ENCODE results near the gene TBL3.

TBL3 gene

DNA sequence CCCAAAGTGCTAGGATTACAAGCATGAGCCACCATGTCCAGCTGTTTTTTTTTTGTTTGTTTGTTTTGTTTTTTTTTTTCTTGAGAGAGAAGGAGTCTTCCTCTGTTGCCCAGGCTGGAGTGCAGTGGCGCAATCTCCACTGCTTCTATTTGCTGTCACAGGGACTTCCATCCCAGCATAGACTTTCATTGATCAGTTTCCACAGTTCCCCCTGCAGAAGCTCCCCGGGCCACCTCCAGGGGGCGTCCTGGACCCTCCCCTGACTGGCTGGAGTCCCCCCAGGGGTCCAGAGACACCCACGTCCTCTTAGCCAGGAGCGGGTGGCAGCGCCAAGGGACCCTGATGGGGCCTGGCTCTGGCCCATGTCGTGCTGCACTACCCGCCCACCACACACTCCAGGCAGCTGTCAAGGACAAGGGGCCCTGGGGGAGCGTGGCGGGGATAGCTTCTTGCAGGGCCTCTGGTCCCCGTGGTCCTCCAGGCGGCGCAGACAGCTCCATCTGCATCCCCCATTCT, 44.6 kb downstream of the TBL3 start:
- no peak for DNase-seq
- intact Hi-C loops (cut with DNase I; ENCODE audit: low total_unique reads): no loop called here
- peaks cover 0 to 40% of the 10 kb centered on the region in 2 donors for H3K27me3 ChIP-seq
- no peak overlapping the region for H3K27ac ChIP-seq
- TF ChIP-seq, protein P1, sequence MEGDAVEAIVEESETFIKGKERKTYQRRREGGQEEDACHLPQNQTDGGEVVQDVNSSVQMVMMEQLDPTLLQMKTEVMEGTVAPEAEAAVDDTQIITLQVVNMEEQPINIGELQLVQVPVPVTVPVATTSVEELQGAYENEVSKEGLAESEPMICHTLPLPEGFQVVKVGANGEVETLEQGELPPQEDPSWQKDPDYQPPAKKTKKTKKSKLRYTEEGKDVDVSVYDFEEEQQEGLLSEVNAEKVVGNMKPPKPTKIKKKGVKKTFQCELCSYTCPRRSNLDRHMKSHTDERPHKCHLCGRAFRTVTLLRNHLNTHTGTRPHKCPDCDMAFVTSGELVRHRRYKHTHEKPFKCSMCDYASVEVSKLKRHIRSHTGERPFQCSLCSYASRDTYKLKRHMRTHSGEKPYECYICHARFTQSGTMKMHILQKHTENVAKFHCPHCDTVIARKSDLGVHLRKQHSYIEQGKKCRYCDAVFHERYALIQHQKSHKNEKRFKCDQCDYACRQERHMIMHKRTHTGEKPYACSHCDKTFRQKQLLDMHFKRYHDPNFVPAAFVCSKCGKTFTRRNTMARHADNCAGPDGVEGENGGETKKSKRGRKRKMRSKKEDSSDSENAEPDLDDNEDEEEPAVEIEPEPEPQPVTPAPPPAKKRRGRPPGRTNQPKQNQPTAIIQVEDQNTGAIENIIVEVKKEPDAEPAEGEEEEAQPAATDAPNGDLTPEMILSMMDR (IDR thresholded peaks at IDR 0.05): no peak
- no peaks in the 10 kb centered on the region for H3K36me3 ChIP-seq
- no peak overlapping the region for H3K4me3 ChIP-seq
- H3K4me1 ChIP-seq: peaks cover 0 to 16% (median 14%) of the 10 kb centered on the region in 4 donors
- no peaks in the 10 kb centered on the region for H3K9me3 ChIP-seq

- intact Hi-C loops (cut with DNase I; ENCODE audit: low total_unique reads): no loop called here
- H3K36me3 ChIP-seq: no peaks in the 10 kb centered on the region
- DNase-seq: no peak
- TF ChIP-seq, protein P1 (IDR thresholded peaks at IDR 0.05): no peak
- H3K27me3 ChIP-seq: peaks cover 0 to 48% of the 10 kb centered on the region in 2 donors
- no peaks in the 10 kb centered on the region for H3K9me3 ChIP-seq
- no peak within 1 kb of the TSS for H3K27ac ChIP-seq
- no peak within 1 kb of the TSS for H3K4me3 ChIP-seq
- peaks cover 0 to 29% (median 27%) of the 10 kb centered on the region in 4 donors for H3K4me1 ChIP-seq
These were observed 47.7 kb downstream of the TBL3 start, which contains the start of gene NPW for GRCh38 chr16:2019518-2019920. Gene NPW (plus strand): TSS chr16:2019785.

DNA sequence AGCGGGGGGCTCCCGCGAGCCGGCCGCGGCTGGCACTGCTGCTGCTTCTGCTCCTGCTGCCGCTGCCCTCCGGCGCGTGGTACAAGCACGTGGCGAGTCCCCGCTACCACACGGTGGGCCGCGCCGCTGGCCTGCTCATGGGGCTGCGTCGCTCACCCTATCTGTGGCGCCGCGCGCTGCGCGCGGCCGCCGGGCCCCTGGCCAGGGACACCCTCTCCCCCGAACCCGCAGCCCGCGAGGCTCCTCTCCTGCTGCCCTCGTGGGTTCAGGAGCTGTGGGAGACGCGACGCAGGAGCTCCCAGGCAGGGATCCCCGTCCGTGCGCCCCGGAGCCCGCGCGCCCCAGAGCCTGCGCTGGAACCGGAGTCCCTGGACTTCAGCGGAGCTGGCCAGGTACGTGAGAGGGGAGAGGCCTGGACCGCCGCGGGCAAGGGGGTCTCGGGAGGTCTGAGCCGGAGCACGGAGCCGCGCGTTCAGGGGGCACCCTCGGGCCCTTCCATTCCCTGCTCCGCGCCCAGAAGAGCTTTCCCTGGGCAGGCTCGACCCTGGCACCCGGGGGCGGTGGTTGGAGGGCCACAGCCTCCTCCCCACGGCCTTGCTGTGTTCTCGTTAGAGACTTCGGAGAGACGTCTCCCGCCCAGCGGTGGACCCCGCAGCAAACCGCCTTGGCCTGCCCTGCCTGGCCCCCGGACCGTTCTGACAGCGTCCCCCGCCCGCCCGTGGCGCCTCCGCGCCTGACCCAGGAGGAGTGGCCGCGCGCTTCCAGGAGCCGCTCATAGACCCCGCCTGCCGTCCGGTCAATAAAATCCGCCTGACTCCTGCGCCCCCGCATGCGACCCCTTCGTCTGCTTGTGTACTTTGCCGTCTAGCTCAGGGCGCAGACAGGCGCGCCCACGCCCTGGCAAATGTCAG, 48.3 kb downstream of the TBL3 start:
- DNase-seq: no peak
- Histone ChIP-seq H3K4me1 (peaks cover 0 to 29% (median 27%) of the 10 kb centered on the region in 4 donors), H3K36me3 (no peaks in the 10 kb centered on the region), H3K27me3 (peaks cover 0 to 48% of the 10 kb centered on the region in 2 donors), H3K4me3 (no peak overlapping the region), H3K9me3 (no peaks in the 10 kb centered on the region), H3K27ac (no peak overlapping the region)
- intact Hi-C loops (cut with DNase I; ENCODE audit: low total_unique reads): loop anchor here (5.0 kb wide), 1 partner anchor 122 kb away; no protein-coding TSS in a partner anchor
- TF ChIP-seq, protein P1 (IDR thresholded peaks at IDR 0.05): no peak

DNA sequence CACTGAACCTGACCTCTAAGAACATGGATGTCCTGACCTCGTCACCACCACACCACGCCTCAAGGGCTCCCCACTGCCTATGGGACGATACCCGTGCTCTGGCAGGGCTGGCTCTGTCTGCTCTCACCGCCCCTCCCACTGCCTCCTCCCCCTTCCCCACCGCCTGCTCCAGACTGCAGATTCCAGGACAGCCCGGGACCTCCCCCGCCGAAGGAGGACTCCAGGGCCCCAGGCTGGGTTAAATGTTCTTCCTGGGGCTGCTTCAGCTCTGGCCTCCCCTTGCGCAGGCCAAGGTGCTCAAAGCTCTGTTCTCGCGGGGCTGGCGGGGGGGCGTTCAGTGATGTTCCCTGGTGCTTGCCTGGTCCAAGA, 50.9 kb downstream of the TBL3 start:
- TF ChIP-seq, protein P1 (IDR thresholded peaks at IDR 0.05): no peak
- no peak for DNase-seq
- no peaks in the 10 kb centered on the region for H3K9me3 ChIP-seq
- intact Hi-C loops (cut with DNase I; ENCODE audit: low total_unique reads): loop anchor here (5.0 kb wide), 1 partner anchor 120 kb away; no protein-coding TSS in a partner anchor
- H3K4me1 ChIP-seq: peaks cover 0 to 52% (median 43%) of the 10 kb centered on the region in 4 donors
- H3K4me3 ChIP-seq: peak overlapping the region; percentile 12 to 43
- H3K27me3 ChIP-seq: peaks cover 0 to 41% of the 10 kb centered on the region in 2 donors
- H3K27ac ChIP-seq: peak overlapping the region in 1 of 2 donors; percentile 67
- no peaks in the 10 kb centered on the region for H3K36me3 ChIP-seq

DNA sequence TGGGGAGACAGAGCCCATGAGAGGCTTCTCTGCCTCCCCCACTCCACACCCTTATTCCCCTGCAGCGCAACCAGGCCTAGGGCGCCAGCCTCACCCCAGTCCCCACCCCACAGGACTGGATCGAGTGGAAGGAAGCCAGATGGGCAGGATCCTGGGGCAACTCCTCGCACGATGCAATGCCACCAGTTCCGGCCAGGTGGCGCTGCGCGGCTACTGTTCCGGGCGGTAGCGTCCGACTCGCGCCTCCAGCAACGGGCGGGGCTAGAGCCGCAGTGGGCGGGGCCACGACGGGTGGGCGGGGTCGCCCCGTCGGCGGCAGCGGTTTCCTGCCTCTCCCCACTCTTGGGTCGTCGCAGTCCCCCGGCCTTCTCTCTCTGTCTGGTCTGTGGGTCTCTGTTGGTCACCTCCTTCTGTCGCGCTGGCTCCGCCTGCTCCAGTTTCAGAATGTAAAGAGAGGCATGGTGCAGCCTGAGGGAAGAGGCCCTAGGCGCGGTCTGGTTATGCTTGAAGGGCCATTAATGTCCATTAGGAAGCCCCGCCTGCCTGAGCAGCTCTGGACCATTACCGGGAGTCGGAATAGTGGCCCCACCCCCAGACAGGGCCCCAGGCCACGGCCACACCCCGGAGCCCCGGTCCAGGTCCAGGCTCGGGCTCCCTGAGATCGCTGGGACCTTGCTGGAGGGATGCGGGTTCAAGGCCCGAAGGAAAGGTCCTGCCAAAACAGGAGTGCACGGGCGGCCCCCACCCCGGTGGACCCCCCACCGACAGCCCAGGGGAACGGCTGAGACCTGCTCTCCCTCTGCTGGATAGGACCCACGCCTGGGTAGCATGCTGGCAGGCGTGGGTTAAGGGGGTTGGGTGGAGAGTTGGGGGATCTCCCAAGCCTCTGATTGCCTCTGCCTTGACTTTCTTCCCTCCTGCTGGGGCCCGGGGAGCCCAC, 51.5 kb downstream of the TBL3 start:
- H3K27me3 ChIP-seq: peaks cover 0 to 38% of the 10 kb centered on the region in 2 donors
- DNase-seq: peak; percentile 88 to 94
- peak overlapping the region; percentile 53 to 67 for H3K27ac ChIP-seq
- TF ChIP-seq, protein P1 (IDR thresholded peaks at IDR 0.05): peak; percentile 96 to 98
- peaks cover 0 to 59% (median 49%) of the 10 kb centered on the region in 4 donors for H3K4me1 ChIP-seq
- intact Hi-C loops (cut with DNase I; ENCODE audit: low total_unique reads): loop anchor here (5.0 kb wide), 1 partner anchor 119 kb away; no protein-coding TSS in a partner anchor
- no peaks in the 10 kb centered on the region for H3K9me3 ChIP-seq
- H3K4me3 ChIP-seq: peak overlapping the region; percentile 33 to 43
- H3K36me3 ChIP-seq: no peaks in the 10 kb centered on the region

Data from tibial artery (tissue), 4 donors.